ENCODE data around the gene UBE2S. TPM values are rescaled to one million over a fixed set of nuclear protein-coding genes. Genes with fewer than 3 reads are reported as not detected.

Gene UBE2S
- total and polyA plus RNA-seq, 9 donors, result 31.4 to 70.1 (median 58.7) TPM

DNA sequence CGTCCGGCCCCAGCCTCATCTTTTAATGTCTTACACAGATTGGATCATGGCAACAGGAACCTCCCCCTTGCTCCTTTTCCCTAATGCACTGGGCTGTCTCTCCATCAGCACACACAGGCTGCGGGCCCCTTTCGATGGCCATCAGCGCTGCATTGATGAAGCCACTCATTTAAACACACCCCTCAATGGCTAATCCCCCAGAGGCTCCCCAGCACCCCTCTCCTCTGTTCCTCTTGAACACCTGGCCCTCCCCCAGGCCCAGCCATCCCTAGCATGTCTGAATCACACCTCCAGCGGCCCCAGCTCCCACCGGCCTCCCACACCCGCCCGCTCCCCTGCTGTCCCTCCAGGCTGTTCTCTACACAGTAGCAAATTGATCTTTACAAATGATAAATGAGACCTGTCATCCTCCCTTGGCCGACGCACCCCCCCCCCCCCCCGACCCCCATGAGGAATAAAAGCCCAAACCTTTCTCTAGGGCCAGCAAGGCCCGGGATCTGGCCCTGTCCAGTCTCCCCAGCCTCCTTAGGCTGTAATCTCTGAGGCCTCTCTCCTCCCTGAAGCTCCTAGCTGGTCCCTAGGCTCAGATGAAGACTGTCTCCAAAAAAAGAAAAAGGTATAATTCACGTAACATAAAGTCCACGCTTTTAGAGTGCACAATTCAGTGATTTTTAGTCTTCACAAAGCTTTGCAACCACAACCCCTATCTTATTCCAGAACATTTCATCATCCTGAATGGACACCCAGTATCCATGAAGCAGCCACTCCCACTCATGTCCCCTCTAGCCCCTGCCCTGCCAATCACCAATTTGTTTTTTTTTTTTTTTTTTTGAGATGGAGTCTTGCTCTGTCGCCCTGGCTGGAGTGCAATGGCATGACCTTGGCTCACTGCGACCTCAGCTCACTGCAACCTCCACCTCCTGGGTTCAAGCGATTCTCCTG is 14.5 kb downstream of the UBE2S start:
- no peaks in the 10 kb centered on the region for H3K27me3 ChIP-seq (ENCODE audit: control insufficient read depth, insufficient read depth, low read length)
- peaks cover 18% of the 10 kb centered on the region for H3K4me1 ChIP-seq (ENCODE audit: control insufficient read depth, insufficient read depth, low read length)
- H3K9me3 ChIP-seq (replicated peaks; ENCODE audit: control insufficient read depth, low read depth, low read length), result no peaks in the 10 kb centered on the region
- no peak overlapping the region for H3K4me3 ChIP-seq (ENCODE audit: low read length)
- DNase-seq, result no peak
- WGBS (ENCODE audit: insufficient coverage), result 12% methylated on average over 11 of the region's 18 CpGs
- peaks cover 33% of the 10 kb centered on the region for H3K36me3 ChIP-seq (ENCODE audit: control insufficient read depth, insufficient read depth, low read length)
- no peak overlapping the region for H3K27ac ChIP-seq (ENCODE audit: low read length)

GRCh38 chr19:55391702-55392615 is 15.6 kb downstream of the UBE2S start:
- Histone ChIP-seq H3K36me3 (ENCODE audit: control insufficient read depth, insufficient read depth, low read length) (peaks cover 45% of the 10 kb centered on the region), H3K27me3 (ENCODE audit: control insufficient read depth, insufficient read depth, low read length) (no peaks in the 10 kb centered on the region), H3K9me3 (replicated peaks; ENCODE audit: control insufficient read depth, low read depth, low read length) (no peaks in the 10 kb centered on the region), H3K27ac (ENCODE audit: low read length) (no peak overlapping the region), H3K4me3 (ENCODE audit: low read length) (no peak overlapping the region), H3K4me1 (ENCODE audit: control insufficient read depth, insufficient read depth, low read length) (peaks cover 29% of the 10 kb centered on the region)
- WGBS (ENCODE audit: insufficient coverage), result 64% methylated on average over 12 of the region's 18 CpGs
- no peak for DNase-seq

DNA sequence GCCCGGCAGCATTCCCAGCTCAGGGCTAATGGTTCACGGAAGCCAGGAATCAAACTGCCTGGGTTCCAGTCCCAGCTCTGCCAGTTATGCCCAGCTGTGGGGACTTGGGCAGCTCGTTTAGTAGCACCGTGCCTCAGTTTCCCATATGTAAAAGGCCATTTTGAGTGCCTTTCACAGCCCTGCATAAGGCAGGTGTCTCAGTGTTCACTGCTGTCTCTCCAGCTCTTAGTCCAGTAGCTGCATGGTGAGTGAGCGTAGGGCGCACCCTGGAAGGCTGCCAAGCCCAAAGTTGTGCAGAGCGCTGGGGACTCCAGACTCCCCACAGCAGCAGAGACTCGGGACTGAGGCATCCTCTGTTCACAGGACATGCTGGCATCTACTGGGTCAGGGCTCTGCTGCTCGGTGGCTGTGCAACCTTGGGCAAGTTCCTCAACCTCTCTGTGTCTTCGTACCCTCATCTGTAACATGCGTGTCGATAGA is 16.4 kb downstream of the UBE2S start:
- no peaks in the 10 kb centered on the region for H3K27me3 ChIP-seq (ENCODE audit: control insufficient read depth, insufficient read depth, low read length)
- H3K9me3 ChIP-seq (replicated peaks; ENCODE audit: control insufficient read depth, low read depth, low read length), result no peaks in the 10 kb centered on the region
- no peak overlapping the region for H3K27ac ChIP-seq (ENCODE audit: low read length)
- H3K36me3 ChIP-seq (ENCODE audit: control insufficient read depth, insufficient read depth, low read length), result peaks cover 50% of the 10 kb centered on the region
- no peak overlapping the region for H3K4me3 ChIP-seq (ENCODE audit: low read length)
- 66% methylated on average over 7 of the region's 12 CpGs for WGBS (ENCODE audit: insufficient coverage)
- DNase-seq, result no peak
- peaks cover 36% of the 10 kb centered on the region for H3K4me1 ChIP-seq (ENCODE audit: control insufficient read depth, insufficient read depth, low read length)

GRCh38 chr19:55390461-55390880 is 17.1 kb downstream of the UBE2S start:
- peak overlapping the region; percentile 7 for H3K27ac ChIP-seq (ENCODE audit: low read length)
- peaks cover 50% of the 10 kb centered on the region for H3K36me3 ChIP-seq (ENCODE audit: control insufficient read depth, insufficient read depth, low read length)
- peaks cover 36% of the 10 kb centered on the region for H3K4me1 ChIP-seq (ENCODE audit: control insufficient read depth, insufficient read depth, low read length)
- H3K27me3 ChIP-seq (ENCODE audit: control insufficient read depth, insufficient read depth, low read length), result no peaks in the 10 kb centered on the region
- no peak for DNase-seq
- no peaks in the 10 kb centered on the region for H3K9me3 ChIP-seq (replicated peaks; ENCODE audit: control insufficient read depth, low read depth, low read length)
- 67% methylated on average over 3 of the region's 7 CpGs for WGBS (ENCODE audit: insufficient coverage)
- H3K4me3 ChIP-seq (ENCODE audit: low read length), result no peak overlapping the region

DNA sequence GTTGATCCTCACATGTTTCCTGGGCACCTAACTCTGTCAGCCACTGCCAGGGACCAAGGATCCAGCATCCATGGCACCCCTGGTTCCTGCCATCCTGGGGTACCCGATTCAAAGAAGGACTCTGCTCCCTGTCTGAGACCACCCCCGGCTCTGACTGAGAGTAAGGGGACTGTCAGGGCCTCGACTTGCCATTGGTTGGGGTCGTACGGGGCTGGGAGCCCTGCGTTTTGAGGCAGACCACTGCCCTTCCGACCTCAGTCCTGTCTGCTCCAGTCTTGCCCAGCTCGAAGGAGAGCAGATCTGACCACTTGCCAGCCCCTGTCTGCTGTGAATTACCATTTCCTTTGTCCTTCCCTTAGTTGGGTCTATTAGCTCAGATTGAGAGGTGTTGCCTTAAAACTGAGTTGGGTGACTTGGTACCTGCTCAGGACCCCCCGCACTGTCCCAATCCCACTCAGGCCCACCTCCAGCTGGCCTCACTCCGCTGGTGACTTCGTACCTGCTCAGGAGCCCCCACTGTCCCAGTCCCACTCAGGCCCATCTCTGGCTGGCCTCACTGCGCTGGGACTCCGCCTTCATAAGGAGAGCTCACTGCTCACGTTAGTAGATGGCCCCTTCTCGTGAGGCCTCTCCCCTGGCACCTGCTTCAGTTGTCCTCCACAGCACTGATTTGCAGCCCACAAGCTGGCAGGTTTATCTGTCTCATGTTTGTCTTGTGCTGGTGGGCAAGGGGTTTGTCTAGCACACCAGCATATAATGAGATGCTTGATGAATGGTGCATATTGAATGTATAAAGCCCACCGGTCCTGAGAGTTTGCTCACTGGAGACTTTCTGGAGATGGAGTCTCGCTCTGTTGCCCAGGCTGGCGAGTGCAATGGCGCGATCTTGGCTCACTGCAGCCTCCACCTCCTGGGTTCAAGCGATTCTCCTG is 17.9 kb downstream of the UBE2S start:
- 75% methylated on average over 14 of the region's 21 CpGs for WGBS (ENCODE audit: insufficient coverage)
- H3K4me3 ChIP-seq (ENCODE audit: low read length), result no peak overlapping the region

GRCh38 chr19:55387736-55388497 is 19.7 kb downstream of the UBE2S start:
- Histone ChIP-seq H3K27me3 (ENCODE audit: control insufficient read depth, insufficient read depth, low read length) (no peaks in the 10 kb centered on the region), H3K4me1 (ENCODE audit: control insufficient read depth, insufficient read depth, low read length) (peaks cover 51% of the 10 kb centered on the region), H3K4me3 (ENCODE audit: low read length) (no peak overlapping the region), H3K9me3 (replicated peaks; ENCODE audit: control insufficient read depth, low read depth, low read length) (no peaks in the 10 kb centered on the region), H3K27ac (ENCODE audit: low read length) (no peak overlapping the region), H3K36me3 (ENCODE audit: control insufficient read depth, insufficient read depth, low read length) (peaks cover 50% of the 10 kb centered on the region)
- WGBS (ENCODE audit: insufficient coverage), result 82% methylated on average over 10 of the region's 24 CpGs
- no peak for DNase-seq

More for the DNA sequence above, 17.9 kb downstream of the UBE2S start:
- no peaks in the 10 kb centered on the region for H3K27me3 ChIP-seq (ENCODE audit: control insufficient read depth, insufficient read depth, low read length)
- no peaks in the 10 kb centered on the region for H3K9me3 ChIP-seq (replicated peaks; ENCODE audit: control insufficient read depth, low read depth, low read length)
- peaks cover 50% of the 10 kb centered on the region for H3K36me3 ChIP-seq (ENCODE audit: control insufficient read depth, insufficient read depth, low read length)
- H3K4me1 ChIP-seq (ENCODE audit: control insufficient read depth, insufficient read depth, low read length), result peaks cover 41% of the 10 kb centered on the region
- no peak for DNase-seq
- H3K27ac ChIP-seq (ENCODE audit: low read length), result no peak overlapping the region

GRCh38 chr19:55386493-55386971 is 21.1 kb downstream of the UBE2S start:
- H3K27me3 ChIP-seq (ENCODE audit: control insufficient read depth, insufficient read depth, low read length), result no peaks in the 10 kb centered on the region
- no peaks in the 10 kb centered on the region for H3K9me3 ChIP-seq (replicated peaks; ENCODE audit: control insufficient read depth, low read depth, low read length)
- DNase-seq, result no peak
- H3K36me3 ChIP-seq (ENCODE audit: control insufficient read depth, insufficient read depth, low read length), result peaks cover 49% of the 10 kb centered on the region
- H3K4me1 ChIP-seq (ENCODE audit: control insufficient read depth, insufficient read depth, low read length), result peaks cover 51% of the 10 kb centered on the region
- H3K4me3 ChIP-seq (ENCODE audit: low read length), result peak overlapping the region; percentile 98
- WGBS (ENCODE audit: insufficient coverage), result 2% methylated on average over 33 of the region's 33 CpGs
- peak overlapping the region; percentile 90 for H3K27ac ChIP-seq (ENCODE audit: low read length)

GRCh38 chr19:55385724-55386492 is 21.7 kb downstream of the UBE2S start, which contains the start of gene RPL28:
Gene RPL28, plus strand, starts transcription at chr19:55385932. Its CDS starts 426 bp downstream, at chr19:55386358.
- peak within 1 kb of the TSS; percentile 98 for H3K4me3 ChIP-seq (ENCODE audit: low read length)
- peaks cover 43% of the 10 kb centered on the region for H3K36me3 ChIP-seq (ENCODE audit: control insufficient read depth, insufficient read depth, low read length)
- peak; percentile 99 for DNase-seq
- under 1% methylated on average over 66 of the region's 68 CpGs for WGBS (ENCODE audit: insufficient coverage)
- peaks cover 47% of the 10 kb centered on the region for H3K4me1 ChIP-seq (ENCODE audit: control insufficient read depth, insufficient read depth, low read length)
- H3K27ac ChIP-seq (ENCODE audit: low read length), result peak within 1 kb of the TSS; percentile 99
- no peaks in the 10 kb centered on the region for H3K9me3 ChIP-seq (replicated peaks; ENCODE audit: control insufficient read depth, low read depth, low read length)
- H3K27me3 ChIP-seq (ENCODE audit: control insufficient read depth, insufficient read depth, low read length), result no peaks in the 10 kb centered on the region

Measured in muscle of leg (tissue), 11 donors.